BJ (cell line): ENCODE results near the gene VOPP1. TPM values are rescaled to one million over a fixed set of nuclear protein-coding genes. Genes with fewer than 3 reads are reported as not detected.
A peak's percentile ranks its signal among the peaks of the same experiment; 100 is the strongest.

Source experiments
- CTCF ChIA-PET: fragments of 350-600 bp; formaldehyde crosslinking; extraction: SDS; loops from one replicate; lab custom pipeline; 2021; ENCODE audit warnings: antibody characterized with exemption, inconsistent platforms; lab: Yijun Ruan, JAX
- POLR2A ChIA-PET: fragments of 300-600 bp; sonication (Branson Sonifier 250); formaldehyde crosslinking; extraction: SDS; loops from one replicate; lab custom pipeline; 2021; ENCODE audit warnings: antibody characterized with exemption; lab: Charles Lee
- DNase-seq: peaks from one replicate; pipeline ENCODE4 v3.0.0-alpha.2; 2011; ENCODE audit warnings: low read depth
- H3K27me3 ChIP-seq: 2 replicates; pipeline ENCODE4 v1.6.0; 2011; ENCODE audit warnings: low read length; ENCODE audit not compliant: control insufficient read depth, insufficient read depth
- H3K36me3 ChIP-seq: 2 replicates; pipeline ENCODE4 v1.5.1; 2011; ENCODE audit warnings: low read length; ENCODE audit not compliant: control insufficient read depth, insufficient read depth
- H3K4me3 ChIP-seq: 2 replicates; pipeline ENCODE4 v1.5.1; 2011; ENCODE audit warnings: low read depth, mild to moderate bottlenecking, control low read depth, low read length
- CTCF ChIP-seq: IDR thresholded peaks from 2 replicates; pipeline ENCODE4 v1.5.1; 2011; ENCODE audit warnings: low read depth, mild to moderate bottlenecking, control low read depth, inconsistent platforms, low read length, moderate library complexity; ENCODE audit not compliant: insufficient read depth
- polyA plus RNA-seq: library from polyadenylated mRNA; depleted of rRNA; stranded (reverse); fragments of >200 nt; gene quantifications from 2 replicates; pipeline ENCODE4 v1.2.3, GENCODE V29; 2011

VOPP1 gene
- polyA plus RNA-seq, 1 experiment, result 83.7 TPM

- H3K27me3 ChIP-seq, result no peaks in the 10 kb centered on the region
- H3K4me3 ChIP-seq, result no peak overlapping the region
- ChIA-PET POLR2A (no interaction called here), CTCF (no interaction called here)
- no peak for TF ChIP-seq CTCF
- no peak for DNase-seq
- H3K36me3 ChIP-seq, result peaks cover 5% of the 10 kb centered on the region; the same call in 1 of the 2 replicates
Measured at GRCh38 chr7:55478700-55479099, 93.6 kb downstream of the VOPP1 start.

- H3K4me3 ChIP-seq, result no peak overlapping the region
- TF ChIP-seq CTCF, result no peak
- peak; percentile 91 for DNase-seq
- peaks cover 5% of the 10 kb centered on the region; the same call in 1 of the 2 replicates for H3K36me3 ChIP-seq
- ChIA-PET CTCF (no interaction called here), POLR2A (no interaction called here)
- H3K27me3 ChIP-seq, result no peaks in the 10 kb centered on the region
Measured at GRCh38 chr7:55477781-55478374, 94.4 kb downstream of the VOPP1 start.

GRCh38 chr7:55476852-55477780, 95.2 kb downstream of the VOPP1 start:
- Histone ChIP-seq H3K4me3 (no peak overlapping the region), H3K27me3 (no peaks in the 10 kb centered on the region), H3K36me3 (peaks cover 5% of the 10 kb centered on the region; the same call in 1 of the 2 replicates)
- ChIA-PET POLR2A (no interaction called here), CTCF (no interaction called here)
- DNase-seq, result no peak
- TF ChIP-seq CTCF, result no peak

GRCh38 chr7:55475855-55476803, 96.2 kb downstream of the VOPP1 start:
- no peak for TF ChIP-seq CTCF
- ChIA-PET CTCF (interaction anchor here (0.9 kb wide), 1 partner anchor 9 kb away, joined by 3 read pairs; no protein-coding TSS in a partner anchor), POLR2A (interaction anchor here (0.6 kb wide), 1 partner anchor 32 kb away, joined by 12 read pairs; no protein-coding TSS in a partner anchor)
- Histone ChIP-seq H3K4me3 (no peak overlapping the region), H3K27me3 (no peaks in the 10 kb centered on the region), H3K36me3 (peaks cover 5% of the 10 kb centered on the region; the same call in 1 of the 2 replicates)
- no peak for DNase-seq
